H9 (cell line): ENCODE results near the gene COA8. TPM values are rescaled to one million over a fixed set of nuclear protein-coding genes. Genes with fewer than 3 reads are reported as not detected.

ENCODE experiments used
- DNase-seq: peaks from one replicate; pipeline ENCODE4 v3.0.0-alpha.2; 2017
- H2AFZ ChIP-seq: one replicate; pipeline ENCODE4 v1.6.1; 2013; ENCODE audit warnings: mild to moderate bottlenecking, low read length, control low read depth, moderate library complexity
- H2AK5ac ChIP-seq: 2 replicates; pipeline ENCODE4 v1.6.1; 2013; ENCODE audit warnings: low read length, control low read depth, mixed read lengths; ENCODE audit not compliant: insufficient read length
- H2BK120ac ChIP-seq: one replicate; pipeline ENCODE4 v1.6.1; 2013; ENCODE audit warnings: low read depth, mild to moderate bottlenecking, low read length, control low read depth, inconsistent platforms; ENCODE audit not compliant: poor library complexity, severe bottlenecking
- H2BK12ac ChIP-seq: 2 replicates; pipeline ENCODE4 v1.6.1; 2013; ENCODE audit warnings: low read length, control low read depth, mixed read lengths, low read depth; ENCODE audit not compliant: insufficient read length
- H2BK15ac ChIP-seq: 2 replicates; pipeline ENCODE4 v1.6.1; 2013; ENCODE audit warnings: low read depth, low read length, control low read depth
- H2BK20ac ChIP-seq: one replicate; pipeline ENCODE4 v1.6.1; 2013; ENCODE audit warnings: low read depth, mild to moderate bottlenecking, low read length, control low read depth, inconsistent platforms; ENCODE audit not compliant: poor library complexity, severe bottlenecking
- H2BK5ac ChIP-seq: 2 replicates; pipeline ENCODE4 v1.6.1; 2013; ENCODE audit warnings: low read length, control low read depth, mixed read lengths; ENCODE audit not compliant: insufficient read length
- H3K14ac ChIP-seq: 2 replicates; pipeline ENCODE4 v1.6.1; 2013; ENCODE audit warnings: low read length, control low read depth; ENCODE audit not compliant: insufficient read depth
- H3K18ac ChIP-seq: 2 replicates; pipeline ENCODE4 v1.6.1; 2013; ENCODE audit warnings: low read depth, mild to moderate bottlenecking, mixed read lengths, low read length, control low read depth; ENCODE audit not compliant: insufficient read length
- H3K23ac ChIP-seq: 2 replicates; pipeline ENCODE4 v1.6.1; 2013; ENCODE audit warnings: low read length, control low read depth, mixed read lengths, low read depth; ENCODE audit not compliant: insufficient read length
- H3K23me2 ChIP-seq: 2 replicates; pipeline ENCODE4 v1.6.1; 2013; ENCODE audit warnings: low read depth, mild to moderate bottlenecking, mixed read lengths, low read length, control low read depth; ENCODE audit not compliant: insufficient read length, poor library complexity, severe bottlenecking
- H3K27ac ChIP-seq: 2 replicates; pipeline ENCODE4 v1.5.1; 2013; ENCODE audit warnings: low read length, control low read depth, mixed read lengths, low read depth; ENCODE audit not compliant: insufficient read length
- H3K27me3 ChIP-seq: 2 replicates; pipeline ENCODE4 v1.6.1; 2013; ENCODE audit warnings: low read length, control low read depth, inconsistent platforms; ENCODE audit not compliant: insufficient read depth
- H3K4ac ChIP-seq: 2 replicates; pipeline ENCODE4 v1.6.1; 2013; ENCODE audit warnings: low read depth, mild to moderate bottlenecking, control low read depth, inconsistent platforms, low read length, moderate library complexity
- H3K4me1 ChIP-seq: 2 replicates; pipeline ENCODE4 v1.6.1; 2013; ENCODE audit warnings: low read length, control low read depth, inconsistent platforms; ENCODE audit not compliant: insufficient read depth
- H3K4me2 ChIP-seq: 2 replicates; pipeline ENCODE4 v1.6.1; 2013; ENCODE audit warnings: low read length, control low read depth, mixed read lengths; ENCODE audit not compliant: insufficient read length, insufficient read depth
- H3K56ac ChIP-seq: 2 replicates; pipeline ENCODE4 v1.6.1; 2013; ENCODE audit warnings: low read depth, mild to moderate bottlenecking, mixed read lengths, low read length, control low read depth; ENCODE audit not compliant: insufficient read length
- H3K79me1 ChIP-seq: 2 replicates; pipeline ENCODE4 v1.6.1; 2013; ENCODE audit warnings: low read depth, mild to moderate bottlenecking, moderate library complexity, low read length, control low read depth, inconsistent platforms; ENCODE audit not compliant: insufficient read depth, poor library complexity, severe bottlenecking
- H3K79me2 ChIP-seq: 2 replicates; pipeline ENCODE4 v1.6.1; 2013; ENCODE audit warnings: low read length, control low read depth, inconsistent platforms; ENCODE audit not compliant: insufficient read depth
- H3K9ac ChIP-seq: 2 replicates; pipeline ENCODE4 v1.6.1; 2013; ENCODE audit warnings: low read length, control low read depth, mixed read lengths; ENCODE audit not compliant: insufficient read length; ENCODE audit errors: extremely low read depth
- H3K9me3 ChIP-seq: one replicate; pipeline ENCODE4 v1.6.1; 2013; ENCODE audit warnings: low read depth, low read length, inconsistent platforms; ENCODE audit not compliant: control insufficient read depth
- H3T11ph ChIP-seq: one replicate; pipeline ENCODE4 v1.6.1; 2013; ENCODE audit warnings: mild to moderate bottlenecking, low read length, control low read depth, inconsistent platforms
- H4K20me1 ChIP-seq: one replicate; pipeline ENCODE4 v1.6.1; 2013; ENCODE audit not compliant: control insufficient read depth, insufficient read length, insufficient read depth
- H4K5ac ChIP-seq: 2 replicates; pipeline ENCODE4 v1.6.1; 2013; ENCODE audit warnings: low read depth, mild to moderate bottlenecking, mixed read lengths, low read length, control low read depth; ENCODE audit not compliant: insufficient read length
- H4K8ac ChIP-seq: replicated peaks from 2 replicates; pipeline ENCODE4 v1.6.1; 2013; ENCODE audit warnings: low read length, control low read depth, mixed read lengths, low read depth; ENCODE audit not compliant: insufficient read length
- H4K91ac ChIP-seq: 2 replicates; pipeline ENCODE4 v1.6.1; 2013; ENCODE audit warnings: low read depth, mild to moderate bottlenecking, moderate library complexity, mixed read lengths, low read length, control low read depth; ENCODE audit not compliant: insufficient read length
- H3K27ac Mint-ChIP-seq, 3 experiments: 2 replicates in 2 of 3; 3 replicates in 1 of 3; pipeline ENCODE4 v1.8.0; 2020 to 2021; ENCODE audit warnings: mixed read lengths in 3 of 3, mild to moderate bottlenecking in 1 of 3, moderate library complexity in 1 of 3
- H3K27me3 Mint-ChIP-seq: 2 replicates; pipeline ENCODE4 v1.8.0; 2021; ENCODE audit warnings: low read depth, mild to moderate bottlenecking, moderate library complexity, mixed read lengths
- H3K36me3 Mint-ChIP-seq, 3 experiments: 2 replicates in 2 of 3; 3 replicates in 1 of 3; pipeline ENCODE4 v1.8.0; 2020 to 2021; ENCODE audit warnings: low read depth in 3 of 3, mixed read lengths in 3 of 3; ENCODE audit not compliant: insufficient read depth in 1 of 3
- H3K4me1 Mint-ChIP-seq, 2 experiments: 2 replicates each; pipeline ENCODE4 v1.8.0; 2020; ENCODE audit warnings: mixed read lengths in 2 of 2
- H3K4me3 Mint-ChIP-seq, 2 experiments: 2 replicates in 1 of 2; 3 replicates in 1 of 2; pipeline ENCODE4 v1.8.0; 2020 to 2021; ENCODE audit warnings: mild to moderate bottlenecking in 2 of 2, mixed read lengths in 2 of 2, moderate library complexity in 1 of 2
- H3K9me3 Mint-ChIP-seq, 2 experiments: 2 replicates in 1 of 2; 3 replicates in 1 of 2; pipeline ENCODE4 v1.8.0; 2020; ENCODE audit warnings: mild to moderate bottlenecking in 2 of 2, mixed read lengths in 2 of 2, moderate library complexity in 1 of 2
- CTCF ChIP-seq: fragments of 200-600 bp; sonication (generic); conservative IDR thresholded peaks from 3 replicates; pipeline ENCODE4 v1.8.0; 2021; ENCODE audit warnings: antibody characterized with exemption, mild to moderate bottlenecking
- WGBS: extraction: QIAGEN DNeasy Blood & Tissue Kit; methylation state at CpG from one replicate; pipeline ENCODE4 v1.1.7; 2013; ENCODE audit warnings: missing lambda C conversion rate, low lambda C conversion rate, mixed read lengths; ENCODE audit not compliant: insufficient read length; ENCODE audit errors: extremely low coverage; 5-methylcytosine and 5-hydroxymethylcytosine counted together
- total RNA-seq: library from RNA; stranded (reverse); gene quantifications from 2 replicates; pipeline ENCODE4 v1.2.1, GENCODE V29; 2021

Gene COA8
- total RNA-seq, 1 experiment from 2014 or later = 45.5 TPM

- no peak overlapping the region for H2BK12ac ChIP-seq
- no peaks in the 10 kb centered on the region for H3K23me2 ChIP-seq
- no peak overlapping the region for H2BK5ac ChIP-seq
- no peak overlapping the region for H3T11ph ChIP-seq
- H2BK20ac ChIP-seq = no peak overlapping the region
- H3K9me3 Mint-ChIP-seq = no peaks in the 10 kb centered on the region
- no peaks in the 10 kb centered on the region for H4K20me1 ChIP-seq
- no peaks in the 10 kb centered on the region; the same call in 1 of the 2 replicates for H3K27me3 Mint-ChIP-seq
- no peak for TF ChIP-seq CTCF
- no peak overlapping the region for H3K4me3 Mint-ChIP-seq
- no peak overlapping the region for H3K27ac ChIP-seq
- no peaks in the 10 kb centered on the region for H3K27me3 ChIP-seq
- WGBS = no CpG with 5 or more reads among the region's 12 CpGs
- no peak overlapping the region for H3K9ac ChIP-seq
- H3K14ac ChIP-seq = no peak overlapping the region
- no peaks in the 10 kb centered on the region for H3K79me2 ChIP-seq
- no peak overlapping the region for H4K91ac ChIP-seq
- peaks cover 7 to 8% of the 10 kb centered on the region in 2 experiments for H3K4me1 Mint-ChIP-seq
- H4K8ac ChIP-seq = no peak overlapping the region
- H2BK120ac ChIP-seq = no peak overlapping the region
- H3K27ac Mint-ChIP-seq = 0 out of 7 replicates have a peak overlapping the region, but pooled peaks of 1 of the 3 experiments have one; percentile 17
- no peaks in the 10 kb centered on the region for H3K9me3 ChIP-seq
- H3K23ac ChIP-seq = no peak overlapping the region
- H3K4me2 ChIP-seq = no peak overlapping the region
- H3K4ac ChIP-seq = no peak overlapping the region
- no peak overlapping the region for H3K56ac ChIP-seq
- no peak overlapping the region for H3K18ac ChIP-seq
- H3K36me3 Mint-ChIP-seq = peaks cover 22 to 49% (median 39%) of the 10 kb centered on the region in 3 experiments
- H3K4me1 ChIP-seq = no peaks in the 10 kb centered on the region
- no peak overlapping the region for H2BK15ac ChIP-seq
- no peak overlapping the region for H2AK5ac ChIP-seq
- DNase-seq = no peak
- H3K79me1 ChIP-seq = no peaks in the 10 kb centered on the region
- no peak overlapping the region for H4K5ac ChIP-seq
- H2AFZ ChIP-seq = no peak overlapping the region
Observed at GRCh38 chr14:103578401-103579075, 15.8 kb downstream of the COA8 start.
